T-helper 2 cell treated with Interferon-gamma antibody and Interleukin-4, amounts not matched to agents 100 ng/mL and 5 ng/mL, for 36 hours (primary cell): ENCODE results near the gene LTC4S. TPM values are rescaled to one million over a fixed set of nuclear protein-coding genes. Genes with fewer than 3 reads are reported as not detected.

Experiments
- intact Hi-C: fragments of 100-400 bp; cut with micrococcal nuclease; formaldehyde crosslinking; loops from one replicate; pipeline ENCODE4 v1.15.1; 2023
- total RNA-seq: library from RNA; stranded (reverse); gene quantifications from 2 replicates; pipeline ENCODE4 v1.2.3, GENCODE V29; 2022

LTC4S gene
- total RNA-seq, 1 donor from 2014 or later = 2.3 TPM

GRCh38 chr5:179805070-179805528 is 11.3 kb downstream of the LTC4S start:
- intact Hi-C loops = loop anchor here (5.0 to 10.0 kb wide), 2 partner anchors 183 to 270 kb away; partner anchors contain the start of genes HNRNPH1 and RNF130

- intact Hi-C loops = loop anchor here (1.0 to 10.0 kb wide), 5 partner anchors 15 to 269 kb away; partner anchors contain the start of genes CANX, HNRNPH1, MAML1 and RNF130
These were observed 11.9 kb downstream of the LTC4S start for GRCh38 chr5:179805529-179806249.

- intact Hi-C loops = loop anchor here (1.0 to 10.0 kb wide), 5 partner anchors 14 to 268 kb away; partner anchors contain the start of genes CANX, HNRNPH1, MAML1 and RNF130
These were observed 12.7 kb downstream of the LTC4S start, which contains the start of gene MGAT4B for GRCh38 chr5:179806250-179807048. TSS of gene MGAT4B (minus strand) at chr5:179806866. CDS start at chr5:179806583, 283 bp downstream.

GRCh38 chr5:179812135-179812825 is 18.5 kb downstream of the LTC4S start:
- intact Hi-C loops = loop anchor here (10.0 kb wide), 1 partner anchor 993 kb away; the partner anchor contains the start of gene MGAT1

DNA sequence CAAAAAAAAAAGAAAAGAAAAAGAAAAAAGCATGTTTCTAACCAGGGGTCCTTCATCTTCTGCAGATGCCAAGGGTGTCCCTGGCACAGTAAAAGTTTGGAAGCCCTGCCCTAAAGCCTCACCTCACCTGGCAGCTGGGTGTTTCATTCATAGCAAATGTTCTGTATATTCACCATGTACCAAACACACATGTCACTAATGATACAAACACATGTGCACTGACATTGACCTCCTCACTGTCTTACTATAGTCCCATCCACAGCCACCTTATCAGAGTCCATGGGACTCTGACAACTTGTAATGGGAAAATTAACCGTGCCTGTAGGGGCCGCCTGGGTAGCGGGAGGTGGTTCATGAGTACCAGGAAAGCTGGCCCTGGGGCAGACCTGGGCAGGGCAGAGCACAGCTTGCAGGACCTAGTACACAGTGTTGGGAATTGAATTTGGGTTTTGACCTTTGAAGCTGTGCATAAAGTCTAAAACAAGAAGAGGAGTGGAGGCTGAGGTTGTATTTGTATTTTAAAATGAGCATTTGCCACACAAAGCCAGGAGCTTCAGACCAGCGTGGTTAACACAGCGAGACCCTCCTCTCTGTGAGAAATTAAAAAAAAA is 19.3 kb downstream of the LTC4S start:
- intact Hi-C loops = loop anchor here (10.0 kb wide), 1 partner anchor 992 kb away; the partner anchor contains the start of gene MGAT1

GRCh38 chr5:179814090-179814489 is 20.3 kb downstream of the LTC4S start:
- intact Hi-C loops = loop anchor here (10.0 kb wide), 1 partner anchor 991 kb away; the partner anchor contains the start of gene MGAT1

GRCh38 chr5:179815491-179816249 is 21.9 kb downstream of the LTC4S start:
- intact Hi-C loops = loop anchor here (10.0 kb wide), 1 partner anchor 989 kb away; the partner anchor contains the start of gene MGAT1

GRCh38 chr5:179816401-179816795 is 22.6 kb downstream of the LTC4S start:
- intact Hi-C loops = loop anchor here (10.0 kb wide), 1 partner anchor 988 kb away; the partner anchor contains the start of gene MGAT1

DNA sequence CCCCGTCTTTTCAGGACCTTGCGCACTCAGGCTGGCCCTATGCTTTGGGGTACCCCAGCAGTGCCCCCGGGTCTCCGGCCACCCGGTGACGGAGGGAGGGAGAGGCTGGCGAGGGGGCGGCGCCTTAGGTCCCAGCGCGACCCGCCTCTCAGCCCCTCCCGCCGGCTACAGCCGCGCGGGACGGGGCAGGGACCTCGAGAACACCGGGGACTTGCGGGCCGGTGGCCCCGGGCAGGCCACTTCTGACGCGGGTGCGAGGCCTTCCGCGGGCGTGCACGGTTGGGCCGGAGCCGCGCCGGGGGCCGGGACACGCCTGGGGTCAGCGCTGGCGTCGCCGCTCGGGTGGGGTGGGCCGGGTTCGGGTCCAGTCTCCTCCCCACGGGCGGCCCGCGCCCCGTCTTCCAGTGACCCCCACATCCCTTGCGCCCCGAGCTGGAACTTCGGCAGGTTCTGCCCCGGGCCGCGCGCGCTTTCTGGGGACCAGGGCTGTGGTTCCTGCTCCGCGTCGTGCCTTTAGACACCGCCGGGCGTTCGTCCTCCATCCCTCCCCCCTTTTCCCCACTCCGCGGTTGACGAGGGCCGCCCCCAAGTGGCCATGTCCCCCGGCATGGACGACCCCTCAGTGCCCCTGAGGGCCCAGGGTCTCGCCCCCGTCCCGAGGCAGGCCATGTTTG is 23.1 kb downstream of the LTC4S start:
- intact Hi-C loops = loop anchor here (10.0 kb wide), 1 partner anchor 988 kb away; the partner anchor contains the start of gene MGAT1

DNA sequence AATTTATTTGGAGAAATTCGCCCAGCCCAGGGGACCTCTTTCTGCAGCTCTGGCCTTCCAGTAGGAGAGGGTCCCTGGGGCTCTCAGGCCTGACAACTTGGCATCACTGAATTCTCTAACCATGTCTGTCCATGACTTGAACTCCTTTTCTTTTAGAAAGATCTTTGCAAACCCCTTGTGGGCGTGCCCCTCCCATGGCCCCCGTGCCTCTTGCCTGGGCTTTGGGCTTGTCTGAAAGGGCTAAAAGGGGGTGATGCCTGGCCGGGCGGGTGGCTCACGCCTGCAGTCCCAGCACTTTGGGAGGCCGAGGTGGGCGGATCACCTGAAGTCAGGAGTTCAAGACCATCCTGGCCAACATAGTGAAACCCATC is 23.7 kb downstream of the LTC4S start:
- intact Hi-C loops = loop anchor here (10.0 kb wide), 1 partner anchor 987 kb away; the partner anchor contains the start of gene MGAT1

DNA sequence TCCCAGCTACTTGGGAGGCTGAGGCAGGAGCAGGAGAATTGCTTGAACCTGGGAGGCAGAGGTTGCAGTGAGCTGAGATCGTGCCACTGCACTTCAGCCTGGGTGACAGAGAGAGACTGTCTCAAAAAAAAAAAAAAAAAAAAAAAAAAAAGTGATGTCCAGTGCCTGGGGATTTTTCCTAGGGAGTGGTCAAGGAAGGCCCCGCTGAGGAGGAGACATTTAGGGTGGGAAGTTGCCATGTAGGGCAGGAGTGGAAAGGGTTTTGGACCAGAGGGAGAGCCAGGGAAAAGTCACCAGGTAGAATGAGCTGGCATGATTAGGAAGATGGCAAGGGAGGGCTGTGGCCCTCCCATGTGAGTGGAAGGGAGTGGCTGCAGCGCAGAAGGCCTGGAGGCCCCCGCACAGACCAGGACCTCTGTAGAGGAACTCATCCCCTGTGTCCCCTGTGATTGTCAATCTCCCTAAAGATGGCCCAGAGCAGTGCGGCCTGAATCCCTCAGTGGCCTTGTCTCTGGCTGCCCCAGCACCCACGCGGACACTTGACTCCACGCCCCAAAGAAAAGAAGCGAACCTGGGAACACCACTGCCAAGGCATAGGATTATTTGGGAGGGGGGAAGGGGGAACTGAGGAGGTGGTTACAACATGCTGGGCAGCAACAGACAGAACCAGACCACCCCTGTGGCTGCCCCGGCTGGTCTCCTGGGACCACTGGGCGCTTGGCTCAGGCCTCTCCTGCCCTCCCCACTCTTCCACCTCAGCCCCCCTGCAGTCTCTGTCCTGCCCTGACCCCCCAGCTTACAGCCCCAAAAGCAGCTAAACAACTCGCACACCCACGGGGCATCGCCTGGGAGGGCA is 24.3 kb downstream of the LTC4S start:
- intact Hi-C loops = loop anchor here (10.0 kb wide), 1 partner anchor 987 kb away; the partner anchor contains the start of gene MGAT1

DNA sequence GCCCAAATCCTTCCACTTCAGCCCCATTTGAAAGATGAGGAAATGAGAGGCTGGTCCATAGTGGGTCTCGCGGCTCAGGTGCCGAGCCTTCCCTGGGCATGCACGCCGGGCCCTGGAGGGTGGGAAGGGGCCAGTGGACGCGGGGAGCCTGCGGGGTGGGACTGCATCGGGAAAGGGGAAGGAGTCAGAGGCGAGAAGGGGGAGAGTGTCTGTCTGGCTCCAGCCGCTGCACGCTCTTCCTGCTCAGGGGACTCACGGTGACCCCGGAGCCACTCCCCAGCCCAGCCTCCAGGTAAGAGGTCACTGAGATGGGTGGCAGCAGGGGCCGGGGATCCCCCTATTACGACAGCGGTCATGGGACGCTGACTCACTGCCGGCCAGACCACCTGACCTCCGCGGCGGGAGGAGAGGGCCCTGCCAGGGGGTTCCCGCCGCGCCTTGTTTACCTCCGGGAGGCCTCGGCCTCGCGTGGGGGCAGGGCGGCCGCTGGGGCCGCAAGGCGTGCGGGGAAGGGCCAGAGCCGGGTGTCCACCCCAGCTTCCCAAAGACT is 25.0 kb downstream of the LTC4S start:
- intact Hi-C loops = loop anchor here (10.0 kb wide), 1 partner anchor 986 kb away; the partner anchor contains the start of gene MGAT1

- intact Hi-C loops = loop anchor here (1.0 to 10.0 kb wide), 6 partner anchors 8 to 985 kb away; partner anchors contain the start of genes CANX, MGAT1, MGAT4B and MRNIP
These were observed 25.7 kb downstream of the LTC4S start for GRCh38 chr5:179819296-179820126.

DNA sequence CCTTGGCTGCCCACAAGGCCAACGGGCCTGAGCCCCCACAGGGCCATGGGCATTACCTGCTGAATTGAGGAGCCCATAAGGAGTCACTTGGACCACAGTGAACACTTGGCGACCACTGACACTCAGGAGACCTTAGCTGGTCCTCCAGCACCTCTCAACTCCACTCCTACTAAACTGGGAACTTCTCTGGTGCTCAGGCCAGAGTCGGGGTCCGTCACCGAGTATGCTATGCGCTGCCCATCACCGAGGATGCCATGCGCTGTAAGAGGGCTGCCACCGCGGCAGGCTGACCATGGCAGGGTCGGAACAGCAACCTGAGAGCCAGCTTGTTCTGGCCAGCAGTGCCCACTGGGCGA is 26.3 kb downstream of the LTC4S start:
- intact Hi-C loops = loop anchor here (1.0 to 5.0 kb wide), 5 partner anchors 9 to 263 kb away; partner anchors contain the start of genes CANX, MGAT4B and MRNIP

GRCh38 chr5:179820483-179821297 is 26.9 kb downstream of the LTC4S start, which contains the start of gene SQSTM1:
TSS of gene SQSTM1 (plus strand) at chr5:179820905. CDS start at chr5:179820937, 32 bp downstream.
- intact Hi-C loops = loop anchor here (1.0 to 5.0 kb wide), 7 partner anchors 9 to 263 kb away; partner anchors contain the start of genes CANX, MAML1, MGAT4B and MRNIP
